ENCODE results near the gene ARSG. TPM values are rescaled to one million over a fixed set of nuclear protein-coding genes. Genes with fewer than 3 reads are reported as not detected.

Gene ARSG
- total and polyA plus RNA-seq, 2 of the 8 experiments (the other 6 are each of a cell fraction or from before 2014, with no cell fraction given): 3.3 to 4.0 TPM

- TF ChIP-seq CBX8 (IDR thresholded peaks at IDR 0.05; ENCODE audit: borderline replicate concordance, low read depth, low read length) (no peak), ZNF274 (IDR thresholded peaks at IDR 0.05; ENCODE audit: borderline replicate concordance, extremely low read depth, low read length) (no peak), TCF12 (IDR thresholded peaks at IDR 0.05; ENCODE audit: low read depth, low read length) (no peak), MAFK (IDR thresholded peaks at IDR 0.05; ENCODE audit: low read depth, low read length) (no peak), CEBPB (IDR thresholded peaks at IDR 0.05; ENCODE audit: low read depth, low read length) (no peak), CTBP2 (IDR thresholded peaks at IDR 0.05; ENCODE audit: borderline replicate concordance, insufficient read depth, insufficient read length, low read length) (peak; percentile 82), EP300 (IDR thresholded peaks at IDR 0.05; ENCODE audit: borderline replicate concordance in 1 of 2, low read depth in 2 of 2, low read length in 2 of 2) (no peak), SRF (IDR thresholded peaks at IDR 0.05; ENCODE audit: low read depth, low read length) (no peak), MAX (IDR thresholded peaks at IDR 0.05) (peak; percentile 61), BACH1 (IDR thresholded peaks at IDR 0.05; ENCODE audit: low read length) (no peak), GABPA (IDR thresholded peaks at IDR 0.05; ENCODE audit: borderline replicate concordance, insufficient read depth, low read length) (no peak), EZH2 (IDR thresholded peaks at IDR 0.05; ENCODE audit: low read depth, low read length, severe bottlenecking) (peak; percentile 47), SIX5 (IDR thresholded peaks at IDR 0.05; ENCODE audit: low read depth, low read length) (no peak), KDM4A (IDR thresholded peaks at IDR 0.05; ENCODE audit: low read depth, low read length, severe bottlenecking) (no peak), HDAC2 (IDR thresholded peaks at IDR 0.05; ENCODE audit: borderline replicate concordance in 1 of 2, low read depth in 2 of 2, low read length in 2 of 2) (peak; percentile 33 to 49; a peak in 1 of 4 replicates), JUN (IDR thresholded peaks at IDR 0.05; ENCODE audit: low read depth, low read length) (no peak), GTF2F1 (IDR thresholded peaks at IDR 0.05; ENCODE audit: borderline replicate concordance, low read depth, low read length) (no peak), SIN3A (conservative IDR thresholded peaks at IDR 0.05 in 1 of 2, IDR thresholded peaks at IDR 0.05 in 1 of 2; ENCODE audit: low read depth in 1 of 2, low read length in 2 of 2) (peak; percentile 98), ATF3 (IDR thresholded peaks at IDR 0.05; ENCODE audit: insufficient read depth, low read depth, low read length) (no peak), NRF1 (IDR thresholded peaks at IDR 0.05; ENCODE audit: low read depth, low read length) (no peak), HDAC6 (IDR thresholded peaks at IDR 0.05; ENCODE audit: low read depth, low read length) (no peak)
These were observed 884 bp upstream of the ARSG start (continued) for GRCh38 chr17:68290268-68290954.

Measured in H1 (cell line).